Measurements from ENCODE around the gene EPC1. TPM values are rescaled to one million over a fixed set of nuclear protein-coding genes. Genes with fewer than 3 reads are reported as not detected.

The EPC1 gene
- total and polyA plus RNA-seq, 2 of the 8 experiments (the other 6 are each of a cell fraction or from before 2014, with no cell fraction given) = 23.7 to 42.3 TPM

- CTCF ChIA-PET (ENCODE audit: partially characterized antibody) = no interaction called here
- Histone ChIP-seq H3K23me2 (ENCODE audit: low read depth, low read length) (no peaks in the 10 kb centered on the region), H4K91ac (replicated peaks; ENCODE audit: insufficient read length, low read length) (no peak overlapping the region), H3K23ac (ENCODE audit: insufficient read length) (no peak overlapping the region), H3K79me1 (ENCODE audit: low read depth, low read length) (peaks cover 6% of the 10 kb centered on the region), H3K4me2 (ENCODE audit: insufficient read depth in 1 of 2, low read depth in 2 of 2, low read length in 2 of 2) (no peak overlapping the region), H3K4me3 (ENCODE audit: extremely low read depth in 1 of 4, insufficient read depth in 2 of 4, low read depth in 3 of 4, low read length in 4 of 4) (no peak overlapping the region), H2BK20ac (ENCODE audit: low read length) (no peak overlapping the region), H3K36me3 (ENCODE audit: control insufficient read depth in 2 of 4, insufficient read depth in 4 of 4, low read length in 3 of 4) (no peaks in the 10 kb centered on the region), H3K14ac (ENCODE audit: insufficient read length) (no peak overlapping the region), H3K4ac (replicated peaks; ENCODE audit: insufficient read length, low read depth, low read length) (no peak overlapping the region), H3K9me3 (ENCODE audit: insufficient read depth in 2 of 2, low read depth in 1 of 2, low read length in 1 of 2) (no peaks in the 10 kb centered on the region), H2BK15ac (ENCODE audit: low read length) (no peak overlapping the region), H3K9ac (replicated peaks in 1 of 4; ENCODE audit: extremely low read depth in 1 of 4, low read depth in 3 of 4, low read length in 3 of 4) (no peak overlapping the region), H2BK12ac (ENCODE audit: low read depth, low read length) (no peak overlapping the region), H2AK5ac (ENCODE audit: low read depth, low read length) (no peak overlapping the region), H3K18ac (ENCODE audit: extremely low read depth, low read length) (no peak overlapping the region), H3K4me1 (replicated peaks in 1 of 4; ENCODE audit: control insufficient read depth in 3 of 4, insufficient read depth in 4 of 4, low read length in 3 of 4) (peaks cover 0 to 9% (median 1%) of the 10 kb centered on the region in 4 experiments; a peak in 4 of 7 replicates), H4K20me1 (replicated peaks in 1 of 2; ENCODE audit: control insufficient read depth in 1 of 2, insufficient read depth in 2 of 2, low read length in 2 of 2) (peaks cover 9 to 19% of the 10 kb centered on the region in 2 experiments), H3K79me2 (ENCODE audit: control insufficient read depth in 1 of 2, insufficient read depth in 2 of 2, low read length in 2 of 2) (peaks cover 3 to 100% of the 10 kb centered on the region in 2 experiments; a peak in 3 of 4 replicates), H2BK5ac (ENCODE audit: low read depth, low read length) (no peak overlapping the region), H3K27me3 (replicated peaks in 1 of 4; ENCODE audit: control insufficient read depth in 3 of 4, extremely low read depth in 1 of 4, insufficient read depth in 3 of 4, low read length in 3 of 4) (no peaks in the 10 kb centered on the region), H3K56ac (replicated peaks; ENCODE audit: insufficient read length, low read depth, low read length) (no peak overlapping the region), H4K5ac (ENCODE audit: insufficient read length, low read depth, low read length) (no peak overlapping the region), H4K8ac (ENCODE audit: extremely low read depth, insufficient read depth, low read length) (no peak overlapping the region), H2BK120ac (replicated peaks; ENCODE audit: low read depth, low read length) (no peak overlapping the region), H3K27ac (ENCODE audit: low read depth, low read length) (no peak overlapping the region), H2AFZ (ENCODE audit: low read length) (no peak overlapping the region)
- FAIRE-seq (no peak), DNase-seq (ENCODE audit: low read depth in 1 of 2, low spot score in 2 of 2) (no peak)
- 98% methylated on average over 2 of the region's 2 CpGs; no CpG with 5 or more reads in 1 of the 2 experiments for WGBS, 2 experiments (ENCODE audit: extremely low coverage in 1 of 2, insufficient coverage in 1 of 2, insufficient read length in 1 of 2, insufficient replicate concordance in 2 of 2, low coverage in 1 of 2, low lambda C conversion rate in 2 of 2, missing lambda C conversion rate in 1 of 2)
- TF ChIP-seq RAD21 (IDR thresholded peaks at IDR 0.05 in 1 of 2, conservative IDR thresholded peaks at IDR 0.05 in 1 of 2; ENCODE audit: low read depth in 2 of 2, low read length in 2 of 2) = no peak
- TF ChIP-seq, protein P1, sequence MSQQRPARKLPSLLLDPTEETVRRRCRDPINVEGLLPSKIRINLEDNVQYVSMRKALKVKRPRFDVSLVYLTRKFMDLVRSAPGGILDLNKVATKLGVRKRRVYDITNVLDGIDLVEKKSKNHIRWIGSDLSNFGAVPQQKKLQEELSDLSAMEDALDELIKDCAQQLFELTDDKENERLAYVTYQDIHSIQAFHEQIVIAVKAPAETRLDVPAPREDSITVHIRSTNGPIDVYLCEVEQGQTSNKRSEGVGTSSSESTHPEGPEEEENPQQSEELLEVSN (IDR thresholded peaks at IDR 0.05) = no peak
- POLR2A ChIA-PET (ENCODE audit: partially characterized antibody) = no interaction called here
Measured at GRCh38 chr10:32323051-32323450, 23.9 kb downstream of the EPC1 start.

All from H1 (cell line).